K562 (cell line): ENCODE measurements around the gene MXRA7. TPM values are rescaled to one million over a fixed set of nuclear protein-coding genes. Genes with fewer than 3 reads are reported as not detected.

Experiments
- BRCA1 ChIP-seq, 2 experiments: fragments of 450-650 bp in 1 of 2; sonication (generic) in 1 of 2; formaldehyde crosslinking in 1 of 2; IDR thresholded peaks; 2 replicates each; pipeline versions ENCODE4 v1.5.0 to v1.6.1; 2017 to 2020; ENCODE audit warnings: mild to moderate bottlenecking in 1 of 2, missing genetic modification reagents in 1 of 2
- EGR1 ChIP-seq: fragments of 450-650 bp; conservative IDR thresholded peaks from 2 replicates; pipeline ENCODE4 v1.6.1; 2017; ENCODE audit warnings: mild to moderate bottlenecking
- ELK3 ChIP-seq: fragments of 450-650 bp; formaldehyde crosslinking; IDR thresholded peaks from 2 replicates; pipeline ENCODE4 v1.4.0; 2020; ENCODE audit warnings: mild to moderate bottlenecking
- HDAC1 ChIP-seq, 2 experiments: fragments of 450-650 bp; IDR thresholded peaks; 2 replicates each; pipeline ENCODE4 v1.6.1; 2016 to 2017; ENCODE audit warnings: inconsistent platforms in 1 of 2, mild to moderate bottlenecking in 1 of 2, moderate library complexity in 1 of 2
- MAFK ChIP-seq: IDR thresholded peaks from 2 replicates; pipeline ENCODE4 v1.6.1; 2011; ENCODE audit warnings: low read length, improper control_type of control experiment
- MAZ ChIP-seq, 2 experiments: fragments of 450-650 bp in 1 of 2; sonication (generic) in 1 of 2; formaldehyde crosslinking; IDR thresholded peaks in 1 of 2; conservative IDR thresholded peaks in 1 of 2; 2 replicates each; pipeline versions ENCODE4 v1.4.0 to v1.5.0; 2020; ENCODE audit warnings: mild to moderate bottlenecking in 1 of 2, missing genetic modification reagents in 1 of 2
- NR2F6 ChIP-seq: fragments of 450-650 bp; formaldehyde crosslinking; IDR thresholded peaks from 2 replicates; pipeline ENCODE4 v1.4.0; 2020; ENCODE audit warnings: mild to moderate bottlenecking
- POLR2B ChIP-seq: fragments of 450-650 bp; IDR thresholded peaks from 2 replicates; pipeline ENCODE4 v1.6.1; 2018; ENCODE audit warnings: low read depth; ENCODE audit not compliant: partially characterized antibody
- SMARCB1 ChIP-seq: IDR thresholded peaks from 2 replicates; pipeline ENCODE4 v1.6.1; 2011; ENCODE audit warnings: improper control_type of control experiment, low read depth; ENCODE audit not compliant: insufficient read length
- SPI1 ChIP-seq: IDR thresholded peaks from 2 replicates; pipeline ENCODE4 v1.6.1; 2011; ENCODE audit warnings: low read depth, low read length, control low read depth, borderline replicate concordance
- ZNF12 ChIP-seq: sonication (generic); formaldehyde crosslinking; IDR thresholded peaks from 2 replicates; pipeline ENCODE4 v1.4.0; 2020; ENCODE audit warnings: mild to moderate bottlenecking, missing genetic modification reagents
- ZNF124 ChIP-seq: sonication (generic); formaldehyde crosslinking; IDR thresholded peaks from 2 replicates; pipeline ENCODE4 v1.8.1; 2022; ENCODE audit warnings: missing genetic modification reagents
- ZNF24 ChIP-seq: fragments of 450-650 bp; IDR thresholded peaks from 2 replicates; pipeline ENCODE4 v1.6.1; 2016
- ZNF3 ChIP-seq: fragments of 250-450 bp; sonication (Bioruptor Pico); IDR thresholded peaks from 2 replicates; pipeline ENCODE4 v1.5.0; 2021; ENCODE audit warnings: mild to moderate bottlenecking, moderate library complexity
- ZNF41 ChIP-seq: fragments of 250-450 bp; sonication (Bioruptor Pico); conservative IDR thresholded peaks from 2 replicates; pipeline ENCODE4 v1.4.0; 2020; ENCODE audit warnings: mild to moderate bottlenecking
- ZNF511 ChIP-seq: sonication (generic); formaldehyde crosslinking; IDR thresholded peaks from 2 replicates; pipeline ENCODE4 v1.8.0; 2022; ENCODE audit warnings: mild to moderate bottlenecking, missing genetic modification reagents
- ZNF512 ChIP-seq: IDR thresholded peaks from 2 replicates; pipeline ENCODE4 v1.6.1; 2016; ENCODE audit warnings: missing genetic modification characterization, missing compliant biosample characterization
- ZNF518B ChIP-seq: fragments of 250-450 bp; sonication (Bioruptor Pico); IDR thresholded peaks from 2 replicates; pipeline ENCODE4 v1.5.0; 2021; ENCODE audit warnings: mild to moderate bottlenecking, moderate library complexity
- ZNF589 ChIP-seq: fragments of 200-800 bp; sonication (Bioruptor generic); IDR thresholded peaks from 2 replicates; pipeline ENCODE4 v1.6.1; 2016; ENCODE audit warnings: low read depth, missing genetic modification characterization, missing compliant biosample characterization
- ZZZ3 ChIP-seq: fragments of 450-650 bp; IDR thresholded peaks from 2 replicates; pipeline ENCODE4 v1.6.1; 2016; ENCODE audit warnings: antibody characterized with exemption, mild to moderate bottlenecking, moderate library complexity
- polyA plus RNA-seq, 8 experiments: library from polyadenylated mRNA; depleted of rRNA in 4 of 8; stranded (reverse) in 5 of 8; unstranded in 3 of 8; fragments of >200 nt; fragmentation: Nextera tagmentation in 2 of 8; fragmentation: Illumina TruSeq in 1 of 8; extraction: Ambion mirVana in 2 of 8; extraction: Trizol in 1 of 8; gene quantifications; 2 replicates each; pipeline versions ENCODE4 v1.2.1 to v1.2.3, GENCODE V29; 2011 to 2014; ENCODE audit warnings: inconsistent platforms in 1 of 8, missing spikeins in 1 of 8
- total RNA-seq, 7 experiments: library from RNA; depleted of rRNA in 6 of 7; stranded (reverse); fragments of >200 nt in 6 of 7; fragmentation: Illumina TruSeq in 2 of 7; extraction: Trizol in 2 of 7; gene quantifications; 2 replicates each; pipeline versions ENCODE4 v1.2.1 to v1.2.3, GENCODE V29; 2011 to 2021; ENCODE audit warnings: low replicate concordance in 1 of 7

Gene MXRA7
- total and polyA plus RNA-seq, 9 of the 15 experiments (the other 6 are each of a cell fraction or from before 2014, with no cell fraction given) = 2.6 to 38.4 (median 14.3) TPM

GRCh38 chr17:76737676-76738467, 27.1 kb upstream of the MXRA7 start, which contains the start of gene MFSD11 (continued):
- TF ChIP-seq ZNF518B (CRISPR knock-in tag) (no peak), MAFK (no peak), SPI1 (no peak), NR2F6 (CRISPR knock-in tag) (no peak), ZNF3 (CRISPR knock-in tag) (no peak), EGR1 (no peak), ZNF589 (CRISPR knock-in tag) (no peak), ZNF41 (no peak), POLR2B (peak; percentile 18), ZZZ3 (no peak), ZNF12 (CRISPR knock-in tag) (no peak), MAZ (CRISPR knock-in tag; conservative IDR thresholded peaks at IDR 0.05 in 1 of 2, IDR thresholded peaks at IDR 0.05 in 1 of 2) (peak; percentile 91 to 98), ZNF512 (tag) (peak; percentile 37; the same call in 1 of the 2 replicates), BRCA1 (IDR thresholded peaks at IDR 0.05) (no peak), BRCA1 (CRISPR knock-in tag; IDR thresholded peaks at IDR 0.05) (no peak), SMARCB1 (no peak), ZNF511 (CRISPR knock-in tag) (peak; percentile 56; the same call in 1 of the 2 replicates), ZNF124 (CRISPR knock-in tag) (no peak), ZNF24 (peak; percentile 39; the same call in 1 of the 2 replicates), ELK3 (CRISPR knock-in tag) (no peak), HDAC1 (IDR thresholded peaks at IDR 0.05) (peak in 1 of 2 experiments; percentile 82; a peak in 2 of 4 replicates)
